ENCODE measurements around the gene ERC1.

DNA sequence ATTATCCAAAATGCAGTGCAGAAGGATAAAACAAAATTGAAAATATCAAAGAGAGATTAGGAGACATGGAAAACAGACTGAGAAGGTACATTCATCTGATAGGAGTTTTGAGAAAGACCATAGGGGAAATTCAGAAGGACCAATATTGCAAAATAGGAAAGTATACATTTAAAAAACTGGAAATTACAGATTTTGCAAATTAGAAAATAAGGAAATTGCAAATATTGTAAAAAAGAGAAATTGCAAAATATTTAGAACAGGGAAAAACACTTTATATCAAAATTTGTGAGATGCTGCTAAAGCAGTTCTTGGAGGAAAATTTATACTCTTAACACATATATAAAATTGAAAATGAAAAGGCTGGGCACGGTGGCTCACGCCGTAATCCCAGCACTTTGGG, 410.9 kb downstream of the ERC1 start:
- TF ChIP-seq, protein P1, sequence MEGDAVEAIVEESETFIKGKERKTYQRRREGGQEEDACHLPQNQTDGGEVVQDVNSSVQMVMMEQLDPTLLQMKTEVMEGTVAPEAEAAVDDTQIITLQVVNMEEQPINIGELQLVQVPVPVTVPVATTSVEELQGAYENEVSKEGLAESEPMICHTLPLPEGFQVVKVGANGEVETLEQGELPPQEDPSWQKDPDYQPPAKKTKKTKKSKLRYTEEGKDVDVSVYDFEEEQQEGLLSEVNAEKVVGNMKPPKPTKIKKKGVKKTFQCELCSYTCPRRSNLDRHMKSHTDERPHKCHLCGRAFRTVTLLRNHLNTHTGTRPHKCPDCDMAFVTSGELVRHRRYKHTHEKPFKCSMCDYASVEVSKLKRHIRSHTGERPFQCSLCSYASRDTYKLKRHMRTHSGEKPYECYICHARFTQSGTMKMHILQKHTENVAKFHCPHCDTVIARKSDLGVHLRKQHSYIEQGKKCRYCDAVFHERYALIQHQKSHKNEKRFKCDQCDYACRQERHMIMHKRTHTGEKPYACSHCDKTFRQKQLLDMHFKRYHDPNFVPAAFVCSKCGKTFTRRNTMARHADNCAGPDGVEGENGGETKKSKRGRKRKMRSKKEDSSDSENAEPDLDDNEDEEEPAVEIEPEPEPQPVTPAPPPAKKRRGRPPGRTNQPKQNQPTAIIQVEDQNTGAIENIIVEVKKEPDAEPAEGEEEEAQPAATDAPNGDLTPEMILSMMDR (IDR thresholded peaks at IDR 0.05) = no peak
- no peak for TF ChIP-seq RFX5 (IDR thresholded peaks at IDR 0.05)
- TF ChIP-seq JUNB (IDR thresholded peaks at IDR 0.05) = no peak
- TF ChIP-seq, protein P2, sequence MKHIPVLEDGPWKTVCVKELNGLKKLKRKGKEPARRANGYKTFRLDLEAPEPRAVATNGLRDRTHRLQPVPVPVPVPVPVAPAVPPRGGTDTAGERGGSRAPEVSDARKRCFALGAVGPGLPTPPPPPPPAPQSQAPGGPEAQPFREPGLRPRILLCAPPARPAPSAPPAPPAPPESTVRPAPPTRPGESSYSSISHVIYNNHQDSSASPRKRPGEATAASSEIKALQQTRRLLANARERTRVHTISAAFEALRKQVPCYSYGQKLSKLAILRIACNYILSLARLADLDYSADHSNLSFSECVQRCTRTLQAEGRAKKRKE (CRISPR knock-in tag; IDR thresholded peaks at IDR 0.05; ENCODE audit: low read depth) = no peak
- TF ChIP-seq CBX2 (IDR thresholded peaks at IDR 0.05; ENCODE audit: borderline replicate concordance, low read depth) = no peak
- TF ChIP-seq NR3C1 (IDR thresholded peaks at IDR 0.05) = no peak
- TF ChIP-seq RAD21 (conservative IDR thresholded peaks at IDR 0.05 in 1 of 2, IDR thresholded peaks at IDR 0.05 in 1 of 2) = no peak
- no peak for TF ChIP-seq EHMT2 (IDR thresholded peaks at IDR 0.05; ENCODE audit: low read depth)
- no peak for TF ChIP-seq MAZ (IDR thresholded peaks at IDR 0.05; ENCODE audit: borderline replicate concordance, low read depth, low read length)
- no peak for TF ChIP-seq KDM5A (IDR thresholded peaks at IDR 0.05)
